Keratinocyte (primary cell): Measurements from ENCODE around the gene STPG4. TPM values are rescaled to one million over a fixed set of nuclear protein-coding genes. Genes with fewer than 3 reads are reported as not detected.

Experiments used
- DNase-seq: peaks from one replicate; pipeline ENCODE4 v3.0.0-alpha.2; 2011; ENCODE audit warnings: low read depth, missing footprints, low spot score
- FAIRE-seq: peaks from 2 replicates; lab custom pipeline; 2011; peaks lifted over from hg19 to GRCh38; lab: Jason Lieb, UNC
- H2AFZ ChIP-seq: 2 replicates; pipeline ENCODE4 v1.6.0; 2012; ENCODE audit warnings: low read length, control low read depth, inconsistent platforms; ENCODE audit not compliant: control insufficient read depth
- H3K27ac ChIP-seq: 2 replicates; pipeline ENCODE4 v1.5.1; 2011; ENCODE audit warnings: low read length; ENCODE audit not compliant: control insufficient read depth, insufficient read depth
- H3K27me3 ChIP-seq: 3 replicates; pipeline ENCODE4 v1.6.0; 2011; ENCODE audit warnings: low read length; ENCODE audit not compliant: control insufficient read depth, insufficient read depth; ENCODE audit errors: extremely low read depth
- H3K36me3 ChIP-seq, 2 experiments: 2 replicates in 1 of 2; 3 replicates in 1 of 2; pipeline ENCODE4 v1.5.1; 2011; ENCODE audit warnings: low read length in 2 of 2, mild to moderate bottlenecking in 1 of 2; ENCODE audit not compliant: control insufficient read depth in 2 of 2, insufficient read depth in 2 of 2; ENCODE audit errors: extremely low read depth in 1 of 2
- H3K4me1 ChIP-seq: 3 replicates; pipeline ENCODE4 v1.5.1; 2011; ENCODE audit warnings: low read length; ENCODE audit not compliant: control insufficient read depth, insufficient read depth; ENCODE audit errors: extremely low read depth
- H3K4me2 ChIP-seq: 3 replicates; pipeline ENCODE4 v1.6.0; 2011; ENCODE audit warnings: low read depth, low read length; ENCODE audit not compliant: control insufficient read depth, insufficient read depth; ENCODE audit errors: extremely low read depth
- H3K4me3 ChIP-seq, 3 experiments: fragments of 200-600 bp in 1 of 3; sonication (generic) in 1 of 3; 2 replicates in 2 of 3; 3 replicates in 1 of 3; pipeline ENCODE4 v1.5.1; 2011 to 2016; ENCODE audit warnings: low read length in 3 of 3, mild to moderate bottlenecking in 3 of 3, control low read depth in 2 of 3, inconsistent platforms in 1 of 3, low read depth in 1 of 3, mixed read lengths in 1 of 3, mixed run types in 1 of 3, moderate library complexity in 1 of 3; ENCODE audit not compliant: control insufficient read depth in 2 of 3, insufficient read depth in 2 of 3; ENCODE audit errors: extremely low read depth in 1 of 3
- H3K79me2 ChIP-seq: 2 replicates; pipeline ENCODE4 v1.6.0; 2012; ENCODE audit warnings: low read length; ENCODE audit not compliant: control insufficient read depth, insufficient read depth
- H3K9ac ChIP-seq: 3 replicates; pipeline ENCODE4 v1.6.0; 2011; ENCODE audit warnings: low read length; ENCODE audit not compliant: control insufficient read depth, insufficient read depth; ENCODE audit errors: extremely low read depth
- H3K9me1 ChIP-seq: 3 replicates; pipeline ENCODE4 v1.6.0; 2011; ENCODE audit warnings: low read length; ENCODE audit not compliant: control insufficient read depth, insufficient read depth; ENCODE audit errors: extremely low read depth
- H3K9me3 ChIP-seq: 2 replicates; pipeline ENCODE4 v1.5.1; 2012; ENCODE audit warnings: low read depth, low read length; ENCODE audit not compliant: control insufficient read depth
- H4K20me1 ChIP-seq: 3 replicates; pipeline ENCODE4 v1.6.0; 2011; ENCODE audit warnings: low read length; ENCODE audit not compliant: control insufficient read depth, insufficient read depth; ENCODE audit errors: extremely low read depth
- CTCF ChIP-seq, 3 experiments: IDR thresholded peaks in 1 of 3; conservative IDR thresholded peaks in 1 of 3; optimal IDR thresholded peaks in 1 of 3; 2 replicates in 2 of 3; 3 replicates in 1 of 3; pipeline versions ENCODE3 to v1.5.1; 2011; ENCODE audit warnings: low read length in 3 of 3, mild to moderate bottlenecking in 3 of 3, moderate library complexity in 2 of 3, control low read depth in 1 of 3, inconsistent platforms in 1 of 3; ENCODE audit not compliant: insufficient read depth in 2 of 3; ENCODE audit errors: extremely low read depth in 1 of 3
- EZH2 ChIP-seq: IDR thresholded peaks from one replicate; pipeline ENCODE4 v1.6.1; 2012; ENCODE audit warnings: inconsistent platforms, mild to moderate bottlenecking, low read length, moderate library complexity
- dilution Hi-C: fragments of 300-500 bp; cut with MboI; formaldehyde crosslinking; loops from one replicate; pipeline ENCODE4 v1.7.0; 2020; ENCODE audit warnings: low sequenced_read_pairs; ENCODE audit not compliant: extremely low pct_ligation_motif_present
- polyA plus RNA-seq, 5 experiments: library from polyadenylated mRNA; depleted of rRNA in 3 of 5; stranded (reverse) in 3 of 5; stranded (forward) in 1 of 5; unstranded in 1 of 5; fragments of >200 nt; gene quantifications; 1 replicate in 1 of 5; 2 replicates in 3 of 5; 3 replicates in 1 of 5; pipeline versions ENCODE4 v1.2.1 to v1.2.3, GENCODE V29; 2011 to 2012; ENCODE audit warnings: missing spikeins in 2 of 5, low read depth in 1 of 5, low replicate concordance in 1 of 5

STPG4 gene
- polyA plus RNA-seq, 1 donor (not counting 4 experiments of a cell fraction or from before 2014, with no cell fraction given): 0.26 TPM

- dilution Hi-C loops: no loop called here
- no peak overlapping the region for H3K9ac ChIP-seq
- no peaks in the 10 kb centered on the region for H3K27me3 ChIP-seq
- H3K79me2 ChIP-seq: no peaks in the 10 kb centered on the region
- no peaks in the 10 kb centered on the region for H4K20me1 ChIP-seq
- no peak overlapping the region for H3K4me3 ChIP-seq
- H3K9me3 ChIP-seq: no peaks in the 10 kb centered on the region
- H3K27ac ChIP-seq: no peak overlapping the region
- DNase-seq: no peak
- no peak for FAIRE-seq
- no peaks in the 10 kb centered on the region for H3K4me1 ChIP-seq
- H3K4me2 ChIP-seq: no peak overlapping the region
- H3K9me1 ChIP-seq: peaks cover 3% of the 10 kb centered on the region
- peaks cover 12 to 19% of the 10 kb centered on the region in 2 experiments for H3K36me3 ChIP-seq
- H2AFZ ChIP-seq: no peak overlapping the region
- TF ChIP-seq CTCF (optimal IDR thresholded peaks at IDR 0.05 in 1 of 3, IDR thresholded peaks at IDR 0.05 in 1 of 3, conservative IDR thresholded peaks at IDR 0.05 in 1 of 3; ENCODE audit: extremely low read depth in 1 of 3, insufficient read depth in 2 of 3, low read length in 3 of 3) (no peak), EZH2 (no peak)
These were observed 102.3 kb downstream of the STPG4 start for GRCh38 chr2:47052847-47053246.

GRCh38 chr2:47051562-47051961, 103.5 kb downstream of the STPG4 start:
- Histone ChIP-seq H3K27ac (no peak overlapping the region), H3K9me3 (no peaks in the 10 kb centered on the region), H2AFZ (no peak overlapping the region), H3K9ac (no peak overlapping the region), H3K36me3 (peaks cover 12 to 26% of the 10 kb centered on the region in 2 experiments), H3K4me2 (no peak overlapping the region), H4K20me1 (no peaks in the 10 kb centered on the region), H3K79me2 (no peaks in the 10 kb centered on the region), H3K4me3 (no peak overlapping the region), H3K4me1 (no peaks in the 10 kb centered on the region), H3K9me1 (peaks cover under 1% of the 10 kb centered on the region), H3K27me3 (no peaks in the 10 kb centered on the region)
- FAIRE-seq (no peak), DNase-seq (no peak)
- dilution Hi-C loops: no loop called here
- TF ChIP-seq CTCF (optimal IDR thresholded peaks at IDR 0.05 in 1 of 3, IDR thresholded peaks at IDR 0.05 in 1 of 3, conservative IDR thresholded peaks at IDR 0.05 in 1 of 3; ENCODE audit: extremely low read depth in 1 of 3, insufficient read depth in 2 of 3, low read length in 3 of 3) (no peak), EZH2 (no peak)
